Erythroblast (primary cell): ENCODE results near the gene PRTG.
"Not testable (repeated sequence)": the region's sequence is repeated elsewhere in the genome, so short reads cannot be mapped to it uniquely, and the experiment has no call there.

Experiments used
- DNase-seq, 2 experiments: peaks; one replicate each; lab custom pipeline; 2025; lab: John Stamatoyannopoulos, UW
- GATA1 ChIP-seq: IDR thresholded peaks from 2 replicates; pipeline ENCODE4 v1.6.1; 2011; ENCODE audit warnings: low read depth, mild to moderate bottlenecking, control low read depth, low read length, moderate library complexity
- POLR2A ChIP-seq: IDR thresholded peaks from 2 replicates; pipeline ENCODE4 v1.6.1; 2011; ENCODE audit warnings: mild to moderate bottlenecking, low read length

Gene PRTG

DNA sequence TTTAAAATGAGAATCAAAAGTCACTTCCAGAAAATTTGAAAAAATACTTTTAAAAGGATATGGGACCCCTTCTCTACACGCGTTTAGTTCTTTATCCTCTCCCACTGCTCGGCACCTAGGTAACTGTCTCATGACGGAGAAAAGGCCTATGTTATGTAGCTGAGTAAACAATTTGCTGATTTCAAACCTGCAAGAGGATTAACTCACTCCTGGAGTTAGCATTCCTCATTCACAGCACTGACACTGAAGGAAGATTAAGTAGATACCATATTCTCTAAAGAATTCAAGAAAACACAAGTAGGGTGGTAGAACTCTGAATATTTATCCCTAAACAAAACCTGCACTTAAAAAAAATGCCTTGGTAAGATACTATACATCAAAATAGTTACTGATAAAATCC lies 124.6 kb downstream of the PRTG start:
- TF ChIP-seq POLR2A (no peak), GATA1 (no peak)
- DNase-seq: no peak

- DNase-seq: no peak
- no peak for TF ChIP-seq GATA1
- TF ChIP-seq POLR2A: no peak
Observed at GRCh38 chr15:55615445-55615844, 127.5 kb downstream of the PRTG start.

DNA sequence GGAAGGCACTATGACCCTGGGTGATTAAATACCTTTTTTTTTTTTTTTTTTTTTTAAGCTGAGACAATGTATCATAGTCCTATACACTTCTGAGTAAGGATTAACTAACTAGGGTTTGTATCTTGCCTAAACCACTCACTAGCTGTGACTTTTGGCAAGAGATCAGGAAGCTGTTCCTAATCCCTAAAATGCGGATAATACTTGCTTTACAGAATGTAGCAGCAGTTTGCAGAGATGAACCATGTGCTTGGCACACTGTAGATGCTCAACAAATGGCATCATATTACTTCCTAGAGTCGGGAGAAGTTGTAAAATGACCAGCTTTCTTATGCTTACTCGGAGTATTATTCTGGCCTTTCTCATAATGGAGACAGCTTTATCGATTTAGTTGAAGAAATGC lies 129.2 kb downstream of the PRTG start:
- DNase-seq: no peak
- TF ChIP-seq GATA1: no peak
- no peak for TF ChIP-seq POLR2A

DNA sequence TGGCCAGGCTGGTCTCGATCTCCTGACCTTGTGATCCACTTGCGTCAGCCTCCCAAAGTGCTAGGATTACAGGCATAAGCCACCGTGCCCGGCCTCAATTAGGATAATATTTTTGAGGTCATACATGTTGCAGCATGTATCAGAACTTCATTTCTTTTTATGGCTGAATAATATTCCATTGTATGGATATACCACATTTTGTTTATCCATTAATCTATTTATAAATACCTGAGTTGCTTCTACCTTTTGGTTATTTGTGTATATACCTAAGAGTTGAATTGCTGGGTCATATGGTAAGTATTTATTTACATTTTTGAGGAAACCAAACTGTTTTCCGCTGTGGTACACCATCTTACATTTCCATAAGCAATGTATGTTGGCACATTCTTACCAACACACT lies 136.7 kb downstream of the PRTG start:
- no peak for DNase-seq
- TF ChIP-seq GATA1: no peak
- no peak for TF ChIP-seq POLR2A

GRCh38 chr15:55601374-55601773 lies 141.6 kb downstream of the PRTG start:
- no peak for DNase-seq
- no peak for TF ChIP-seq POLR2A
- TF ChIP-seq GATA1: no peak

GRCh38 chr15:55599439-55599838 lies 143.5 kb downstream of the PRTG start:
- DNase-seq: no peak
- TF ChIP-seq GATA1 (no peak), POLR2A (no peak)

GRCh38 chr15:55593019-55593418 lies 149.9 kb downstream of the PRTG start:
- DNase-seq: not testable (repeated sequence)

GRCh38 chr15:55590788-55591187 lies 152.2 kb downstream of the PRTG start:
- DNase-seq: no peak
- TF ChIP-seq POLR2A: no peak
- no peak for TF ChIP-seq GATA1

GRCh38 chr15:55589287-55589686 lies 153.7 kb downstream of the PRTG start:
- TF ChIP-seq GATA1: no peak
- no peak for TF ChIP-seq POLR2A
- no peak for DNase-seq

- TF ChIP-seq POLR2A: no peak
- TF ChIP-seq GATA1: no peak
- no peak for DNase-seq
Observed at GRCh38 chr15:55588815-55589115, 154.2 kb downstream of the PRTG start.

GRCh38 chr15:55588070-55588814 lies 154.7 kb downstream of the PRTG start, which contains the start of gene PYGO1:
Gene PYGO1, minus strand, starts transcription at chr15:55588345. Its CDS starts 462 bp downstream, at chr15:55587883.
- peak; percentile 82 to 86 for DNase-seq

GRCh38 chr15:55587321-55588069 lies 155.5 kb downstream of the PRTG start:
- no peak for TF ChIP-seq POLR2A
- TF ChIP-seq GATA1: no peak
- peak; percentile 72 to 77 for DNase-seq

More at GRCh38 chr15:55588070-55588814, 154.7 kb downstream of the PRTG start, which contains the start of gene PYGO1:
- TF ChIP-seq POLR2A: no peak
- no peak for TF ChIP-seq GATA1

GRCh38 chr15:55586808-55587207 lies 156.1 kb downstream of the PRTG start:
- DNase-seq: peak; percentile 14 to 21
- no peak for TF ChIP-seq POLR2A
- TF ChIP-seq GATA1: no peak

DNA sequence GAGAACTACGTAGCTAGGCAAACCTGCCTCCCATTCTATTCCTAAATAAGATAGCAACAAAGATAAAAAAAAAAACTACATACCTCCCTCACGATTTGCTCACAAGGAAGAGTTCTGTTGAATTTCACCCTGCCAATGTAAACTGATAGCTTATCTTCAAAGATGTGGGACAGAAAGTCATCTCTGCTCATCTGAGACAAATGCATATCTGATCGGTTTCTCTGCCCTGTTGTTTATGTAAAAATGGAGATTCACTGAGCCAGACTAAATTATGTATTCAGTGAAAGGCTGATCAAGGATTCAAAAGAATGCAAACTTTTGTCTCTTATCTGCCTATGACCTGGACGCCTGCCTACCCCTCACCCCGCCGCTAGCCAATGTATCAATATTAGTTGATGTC lies 166.0 kb downstream of the PRTG start:
- peak in 1 of 2 experiments; percentile 60 for DNase-seq
- TF ChIP-seq POLR2A (no peak), GATA1 (no peak)

GRCh38 chr15:55574096-55574495 lies 168.9 kb downstream of the PRTG start:
- TF ChIP-seq POLR2A (no peak), GATA1 (no peak)
- DNase-seq: no peak
